Cerebellar cortex (tissue), 1 donor: Measurements from ENCODE around the gene CTTNBP2.

ENCODE experiments used
- DNase-seq: peaks from one replicate; pipeline ENCODE4 v3.0.0-alpha.2; 2015; ENCODE audit warnings: low spot score

CTTNBP2 gene

DNA sequence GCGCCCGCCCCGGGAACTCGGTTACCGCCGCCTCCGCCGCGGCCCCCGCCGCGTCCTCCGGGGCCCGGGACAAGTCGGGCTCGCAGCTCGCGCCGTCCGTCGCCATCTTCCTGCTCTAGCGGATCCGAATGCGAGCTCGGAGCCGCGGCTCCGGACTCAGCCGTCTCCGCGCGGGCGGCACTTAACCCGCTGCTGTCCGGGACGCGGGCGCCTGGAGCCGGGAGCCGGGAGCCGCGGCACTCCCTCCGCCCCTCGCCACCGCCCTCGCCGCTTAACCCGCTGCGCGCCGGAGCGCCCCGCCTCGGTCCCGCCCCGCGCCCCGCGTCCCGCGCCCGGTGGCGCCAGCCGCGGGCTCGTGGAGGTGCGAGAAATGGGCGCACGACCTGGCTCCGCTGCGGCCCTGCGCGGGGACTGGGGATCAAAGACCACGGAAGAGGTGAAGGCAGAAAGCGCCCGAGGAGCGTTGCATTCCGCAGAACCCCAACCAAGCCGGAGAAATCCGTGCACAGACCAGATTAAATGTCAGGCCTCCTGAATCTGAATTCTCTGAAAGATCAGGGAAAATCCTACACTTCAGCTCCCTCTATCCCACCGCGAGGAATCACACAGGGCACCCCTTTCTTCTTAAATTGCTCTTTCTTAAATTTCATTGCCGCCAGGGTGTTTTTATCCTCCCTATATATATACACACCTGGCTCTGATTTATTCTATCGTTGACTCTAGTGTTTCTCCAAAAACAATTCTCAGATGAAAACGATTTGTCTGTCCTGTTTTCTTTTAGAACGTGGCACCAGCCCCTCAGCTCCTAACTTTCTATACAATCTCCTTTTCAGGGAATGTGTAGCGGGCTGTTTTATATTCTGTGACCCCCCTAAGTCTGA is at the start of gene CTTNBP2:
CTTNBP2 (minus strand) TSS at position 132 of the 881 bp plus-strand sequence; CDS start at position 106, 26 bp downstream.
- peak; percentile 51 for DNase-seq

- DNase-seq, result no peak
These were observed 43.1 kb upstream of the CTTNBP2 start for GRCh38 chr7:117916309-117916708.

GRCh38 chr7:117912421-117912820 is 39.2 kb upstream of the CTTNBP2 start:
- DNase-seq, result no peak

GRCh38 chr7:117908031-117908795 is 35.0 kb upstream of the CTTNBP2 start:
- no peak for DNase-seq

DNA sequence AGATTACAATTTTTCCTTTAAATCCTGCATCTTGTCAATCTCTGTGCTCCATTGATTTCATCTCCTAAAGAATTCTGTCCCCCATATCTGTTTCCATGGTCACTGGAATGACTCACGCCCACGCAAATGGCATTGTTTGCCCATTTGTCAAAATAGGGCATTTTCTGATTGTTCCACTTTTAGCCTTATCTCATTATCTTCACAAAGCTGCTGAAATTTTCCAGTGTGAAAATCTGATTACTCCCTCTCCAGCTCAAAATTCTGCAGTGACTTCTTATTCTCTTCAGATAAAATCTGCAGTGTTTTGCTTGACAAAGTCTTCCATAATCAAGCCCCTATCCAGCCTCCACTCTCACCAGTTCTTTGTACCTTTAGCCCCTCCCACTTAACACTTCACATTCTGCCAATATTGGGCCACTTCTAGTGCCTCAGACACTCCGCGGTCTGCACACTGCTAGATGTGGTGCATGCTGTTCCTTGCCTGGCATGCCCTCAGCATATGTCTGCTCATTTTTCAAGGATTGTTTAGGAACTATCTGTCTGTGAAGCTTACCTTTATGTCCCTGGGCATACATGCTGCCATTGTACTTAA is 33.9 kb upstream of the CTTNBP2 start:
- no peak for DNase-seq

GRCh38 chr7:117902314-117902889 is 29.2 kb upstream of the CTTNBP2 start:
- DNase-seq, result no peak

DNA sequence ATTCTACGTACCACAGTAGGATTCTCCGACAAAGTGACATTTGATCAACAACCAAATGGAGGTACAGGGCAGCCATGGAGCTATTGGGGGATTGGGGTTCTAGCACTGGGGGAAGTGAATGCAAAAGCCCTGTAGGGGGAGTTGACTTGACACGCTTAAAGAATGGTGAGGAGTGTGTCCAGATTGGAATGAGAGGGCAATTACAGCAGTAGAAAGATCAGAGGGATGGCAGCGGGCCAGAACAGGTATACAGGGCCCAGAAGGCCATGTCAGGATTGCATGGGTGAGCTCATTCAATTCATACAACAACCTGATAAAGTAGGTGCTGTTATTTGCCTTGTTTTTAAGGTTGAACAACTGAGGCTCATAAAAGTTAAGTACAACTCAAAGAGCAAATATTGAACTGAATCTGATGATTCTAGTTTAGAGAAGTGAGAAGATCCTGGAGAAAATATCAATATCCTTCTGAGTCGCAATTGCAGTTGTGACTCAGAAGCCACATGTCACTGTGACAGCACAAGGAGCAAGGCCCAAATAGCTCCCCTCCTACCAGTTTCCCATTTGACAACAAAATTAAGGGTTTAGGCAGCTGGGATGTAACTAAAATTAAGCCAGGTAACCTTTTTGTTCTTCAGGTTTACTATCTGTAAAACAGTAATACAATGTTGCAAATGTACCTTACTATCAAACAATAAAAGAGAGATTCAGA is 28.0 kb upstream of the CTTNBP2 start:
- DNase-seq, result no peak

DNA sequence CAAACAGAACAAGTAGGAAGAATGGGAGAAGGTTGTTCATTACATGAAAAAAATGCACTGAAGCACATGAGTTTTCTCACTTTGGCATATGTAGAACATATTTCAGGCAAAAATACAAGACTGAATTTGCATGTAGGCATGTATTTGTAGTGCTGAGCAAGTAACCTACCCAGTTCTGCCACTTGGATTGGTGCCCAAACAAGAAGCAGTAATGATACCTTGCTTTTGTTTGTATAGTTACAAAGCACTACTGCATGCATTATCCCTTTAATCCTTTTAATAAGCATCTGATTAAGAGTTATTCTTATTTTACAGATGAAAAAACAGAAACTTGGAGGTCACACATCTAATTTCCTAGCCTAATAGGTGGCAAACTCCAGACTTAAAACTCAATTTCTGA is 23.1 kb upstream of the CTTNBP2 start:
- no peak for DNase-seq

DNA sequence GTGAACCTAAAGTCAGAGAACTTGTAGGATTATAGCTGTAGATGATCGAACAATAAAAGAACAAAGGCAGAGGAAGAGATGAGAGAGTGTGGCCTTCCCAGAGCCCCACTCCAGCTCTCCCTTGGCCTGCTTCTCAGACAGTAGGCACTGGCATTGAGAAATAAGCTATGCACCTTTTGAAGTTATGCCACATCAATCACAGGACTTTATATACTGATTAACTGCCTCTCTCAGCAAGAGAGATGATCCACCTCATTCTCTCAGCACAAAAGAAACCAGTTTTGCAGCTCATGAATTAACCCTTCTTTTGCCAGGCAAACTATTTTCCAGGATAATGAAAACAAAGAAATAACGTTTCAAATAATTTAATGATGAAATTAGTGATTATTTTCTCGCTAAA is 22.0 kb upstream of the CTTNBP2 start:
- DNase-seq, result no peak

DNA sequence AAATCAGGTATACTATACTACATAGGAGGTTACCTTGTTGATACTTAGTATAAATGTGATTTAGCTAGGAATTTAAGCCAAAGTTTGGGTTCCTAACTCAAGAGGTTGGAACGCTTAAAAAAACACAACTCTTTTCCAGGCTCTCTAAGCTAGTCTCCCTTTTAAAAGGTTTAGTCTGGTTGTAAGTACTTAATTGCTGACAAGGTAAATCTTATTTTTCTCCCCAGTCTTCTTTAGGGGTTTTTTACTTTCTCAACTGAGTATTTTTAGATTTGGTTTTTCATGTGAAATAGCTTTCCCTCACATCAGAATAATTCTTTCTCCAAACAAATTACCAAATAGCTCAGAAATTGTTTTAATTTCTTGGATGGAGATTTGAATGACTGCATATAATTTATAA is 20.8 kb upstream of the CTTNBP2 start:
- no peak for DNase-seq

DNA sequence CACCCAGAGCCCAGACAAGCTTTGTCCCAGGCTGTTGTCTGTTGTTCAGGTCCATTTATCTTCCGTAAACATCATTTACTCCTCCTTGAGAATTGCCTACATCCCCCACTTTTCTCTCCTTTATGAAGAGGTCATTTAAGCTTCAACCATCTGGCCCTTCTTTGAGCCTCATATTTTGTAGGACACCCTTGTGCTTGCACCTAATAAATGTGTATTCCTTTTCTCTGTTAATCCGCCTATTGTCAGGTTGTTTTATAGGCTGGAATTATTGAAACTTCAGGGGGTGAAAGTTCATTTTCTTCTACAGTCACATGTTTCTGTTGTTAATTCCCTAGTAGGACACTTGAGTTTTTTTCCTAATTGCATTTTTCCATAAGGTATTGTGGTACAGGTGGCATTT is 19.6 kb upstream of the CTTNBP2 start:
- no peak for DNase-seq

- DNase-seq, result no peak
These were observed 16.4 kb upstream of the CTTNBP2 start for GRCh38 chr7:117889611-117890010.

DNA sequence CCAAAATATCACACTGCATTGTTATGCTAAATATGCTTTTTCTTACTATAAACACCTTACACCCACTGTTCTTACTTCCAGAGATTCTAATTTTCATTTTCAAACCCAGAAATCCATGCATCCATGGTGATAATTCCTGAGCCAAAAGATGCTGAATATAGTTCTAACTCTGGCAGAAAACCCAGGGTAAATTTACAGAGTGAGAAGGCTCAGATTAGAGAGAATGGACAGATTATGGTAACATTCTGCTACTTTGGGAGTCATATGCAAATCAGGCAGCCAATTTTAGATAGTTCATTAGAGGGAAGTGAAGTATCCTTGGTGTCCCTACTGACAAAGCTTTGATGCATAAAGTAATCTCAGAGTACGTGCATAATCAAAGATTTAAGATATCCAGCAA is 15.4 kb upstream of the CTTNBP2 start:
- no peak for DNase-seq

GRCh38 chr7:117882594-117882993 is 9.4 kb upstream of the CTTNBP2 start:
- no peak for DNase-seq

DNA sequence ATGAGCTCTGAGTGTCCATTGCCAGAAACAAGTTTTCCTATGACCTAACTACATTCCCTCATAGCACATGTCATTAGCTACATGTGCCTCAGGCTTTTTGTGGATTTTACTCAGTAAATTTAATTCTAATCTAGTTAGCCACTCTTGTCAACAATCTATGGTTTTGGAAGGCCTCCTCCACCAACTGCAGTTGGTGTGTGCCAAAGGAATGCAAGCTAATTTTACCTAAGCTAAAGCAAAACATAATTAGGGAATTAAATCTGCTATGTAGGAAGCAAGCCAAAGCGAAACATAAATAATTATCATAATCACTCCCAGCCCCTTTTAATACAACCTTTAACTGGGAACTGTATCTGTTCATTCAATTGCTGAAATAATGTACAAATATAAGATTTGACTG is 3.5 kb upstream of the CTTNBP2 start:
- no peak for DNase-seq

DNA sequence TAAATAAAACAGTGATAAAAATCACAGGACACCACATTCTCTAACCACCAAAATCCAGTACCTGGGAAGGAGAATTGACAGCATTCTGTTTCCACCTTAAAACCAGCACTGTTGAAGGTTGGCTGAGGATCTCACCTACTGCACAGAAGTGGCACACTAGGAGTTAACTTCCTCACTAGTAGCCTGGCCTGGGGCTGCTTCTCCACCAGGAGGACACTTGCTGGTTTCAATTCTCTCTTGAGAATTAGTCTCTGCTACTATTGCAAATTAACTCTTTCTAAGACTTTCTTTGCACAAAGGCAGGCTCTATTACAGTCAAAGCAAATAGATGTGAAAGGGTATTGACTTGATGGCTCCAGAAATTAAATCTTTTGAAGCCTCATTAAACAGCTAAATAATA is 2.3 kb upstream of the CTTNBP2 start:
- DNase-seq, result peak; percentile 2

DNA sequence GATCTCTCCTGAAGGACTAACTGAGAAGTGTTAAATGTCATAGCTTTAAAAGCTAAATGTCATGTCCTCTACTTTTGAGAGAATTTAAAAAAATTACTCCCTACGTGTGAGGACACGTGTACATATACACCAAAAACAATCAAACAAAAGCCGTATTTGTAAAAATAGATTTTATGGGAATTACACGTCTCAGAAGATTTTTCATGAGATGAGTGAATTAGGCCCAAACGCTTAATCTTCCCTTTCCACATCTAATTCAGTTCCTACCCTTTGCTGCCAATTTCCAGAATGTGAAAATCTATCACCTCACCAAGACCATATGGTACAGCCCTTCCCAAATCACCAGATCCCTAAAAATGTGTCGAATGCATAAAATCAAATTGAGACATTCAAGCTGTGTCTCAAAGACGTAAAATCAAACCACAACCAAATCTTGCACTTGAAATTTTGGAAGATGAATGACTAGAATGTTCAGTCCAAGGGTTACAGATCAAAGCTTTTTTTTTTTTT is 1.0 kb upstream of the CTTNBP2 start:
- peak; percentile 18 for DNase-seq

DNA sequence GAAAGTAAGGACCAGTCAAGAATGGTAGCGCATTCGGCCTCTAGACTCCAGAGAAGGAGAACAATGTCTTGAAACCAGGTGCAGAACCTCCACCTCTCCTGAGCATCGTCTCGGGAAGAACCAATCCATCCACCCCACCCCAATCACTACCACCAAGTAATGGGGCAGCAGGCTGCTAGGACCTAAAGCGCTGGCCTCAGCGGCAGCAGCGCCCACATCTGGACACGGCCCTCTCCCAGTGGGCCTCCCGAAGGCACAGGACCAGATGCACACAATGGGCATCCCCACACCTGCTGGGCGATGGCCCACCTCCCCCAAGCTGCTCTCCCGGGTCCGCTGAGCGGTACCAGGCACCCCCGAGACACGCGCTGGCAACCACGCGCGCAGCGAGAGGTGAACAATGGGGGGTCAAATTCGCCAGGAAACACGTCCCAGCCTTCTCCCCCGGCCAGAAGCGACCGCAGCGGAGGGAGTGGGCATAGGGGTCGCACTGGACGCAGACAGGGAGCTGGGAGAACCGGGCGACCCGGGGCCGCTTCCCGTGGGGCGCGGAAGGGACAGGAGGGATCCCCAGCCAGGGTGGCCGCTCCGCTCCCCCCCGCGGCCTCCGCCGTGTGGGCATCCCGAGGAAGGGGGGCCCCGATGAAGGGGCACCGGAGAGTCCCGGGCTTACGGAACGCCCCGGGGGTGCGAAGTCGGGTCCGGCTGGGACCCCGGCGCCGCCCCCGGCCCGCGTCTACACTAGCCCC is 506 bp downstream of the CTTNBP2 start:
- no peak for DNase-seq

GRCh38 chr7:117871778-117872538 is 1.3 kb downstream of the CTTNBP2 start:
- DNase-seq, result peak; percentile 65

- peak; percentile 18 for DNase-seq
These were observed 1.9 kb downstream of the CTTNBP2 start for GRCh38 chr7:117871401-117871777.
